Measurements from ENCODE around the gene UAP1L1. TPM values are rescaled to one million over a fixed set of nuclear protein-coding genes. Genes with fewer than 3 reads are reported as not detected.
A peak's percentile ranks its signal among the peaks of the same experiment; 100 is the strongest.

Gene UAP1L1
- total and polyA plus RNA-seq, 7 donors = 2.9 to 9.6 (median 5.7) TPM

GRCh38 chr9:137049544-137050449 lies 27.5 kb upstream of the UAP1L1 start:
- peaks cover 40 to 75% (median 69%) of the 10 kb centered on the region in 3 donors for H3K27me3 ChIP-seq
- WGBS, 2 donors = 49 to 50% methylated on average over 38 of the region's 38 CpGs
- TF ChIP-seq CTCF (IDR thresholded peaks at IDR 0.05) = peak in 3 of 4 experiments; percentile 26 to 48 (median 32)
- TF ChIP-seq EP300 (IDR thresholded peaks at IDR 0.05) = no peak
- intact Hi-C loops (cut with DNase I) = no loop called here
- H3K4me1 ChIP-seq = peaks cover 0 to 48% (median 47%) of the 10 kb centered on the region in 4 donors
- no peak for DNase-seq
- H3K4me3 ChIP-seq = no peak overlapping the region
- H3K36me3 ChIP-seq = no peaks in the 10 kb centered on the region
- no peak overlapping the region for H3K27ac ChIP-seq
- no peaks in the 10 kb centered on the region for H3K9me3 ChIP-seq

GRCh38 chr9:137050570-137050969 lies 26.7 kb upstream of the UAP1L1 start:
- Histone ChIP-seq H3K27me3 (peaks cover 40 to 75% (median 69%) of the 10 kb centered on the region in 3 donors), H3K36me3 (no peaks in the 10 kb centered on the region), H3K4me3 (no peak overlapping the region), H3K27ac (no peak overlapping the region), H3K9me3 (no peaks in the 10 kb centered on the region), H3K4me1 (peaks cover 0 to 49% (median 47%) of the 10 kb centered on the region in 4 donors)
- intact Hi-C loops (cut with DNase I) = no loop called here
- WGBS, 2 donors = 85 to 91% methylated on average over 5 of the region's 5 CpGs
- DNase-seq = no peak
- TF ChIP-seq POLR2A (IDR thresholded peaks at IDR 0.05) = no peak
- no peak for TF ChIP-seq CTCF (IDR thresholded peaks at IDR 0.05)
- no peak for TF ChIP-seq EP300 (IDR thresholded peaks at IDR 0.05)
- TF ChIP-seq POLR2AphosphoS5 (IDR thresholded peaks at IDR 0.05) = no peak

GRCh38 chr9:137051145-137051724 lies 26.1 kb upstream of the UAP1L1 start:
- WGBS, 2 donors = 92 to 94% methylated on average over 17 of the region's 17 CpGs
- H3K27me3 ChIP-seq = peaks cover 40 to 75% (median 69%) of the 10 kb centered on the region in 3 donors
- TF ChIP-seq EP300 (IDR thresholded peaks at IDR 0.05) = no peak
- no peak for TF ChIP-seq POLR2A (IDR thresholded peaks at IDR 0.05)
- TF ChIP-seq CTCF (IDR thresholded peaks at IDR 0.05) = no peak
- TF ChIP-seq POLR2AphosphoS5 (IDR thresholded peaks at IDR 0.05) = no peak
- DNase-seq = no peak
- H3K9me3 ChIP-seq = no peaks in the 10 kb centered on the region
- intact Hi-C loops (cut with DNase I) = no loop called here
- no peak overlapping the region for H3K27ac ChIP-seq
- H3K4me3 ChIP-seq = no peak overlapping the region
- no peaks in the 10 kb centered on the region for H3K36me3 ChIP-seq
- peaks cover 0 to 52% (median 50%) of the 10 kb centered on the region in 4 donors for H3K4me1 ChIP-seq

- Histone ChIP-seq H3K36me3 (no peaks in the 10 kb centered on the region), H3K27me3 (peaks cover 39 to 70% (median 65%) of the 10 kb centered on the region in 3 donors), H3K4me1 (peaks cover 0 to 54% (median 50%) of the 10 kb centered on the region in 4 donors), H3K4me3 (no peak overlapping the region), H3K27ac (no peak overlapping the region), H3K9me3 (no peaks in the 10 kb centered on the region)
- DNase-seq = no peak
- no peak for TF ChIP-seq POLR2A (IDR thresholded peaks at IDR 0.05)
- TF ChIP-seq EP300 (IDR thresholded peaks at IDR 0.05) = no peak
- no peak for TF ChIP-seq CTCF (IDR thresholded peaks at IDR 0.05)
- intact Hi-C loops (cut with DNase I) = no loop called here
- WGBS, 2 donors = 75 to 87% methylated on average over 8 of the region's 8 CpGs
These were observed 25.0 kb upstream of the UAP1L1 start for GRCh38 chr9:137052293-137052692.
